Liver (tissue), 9 donors: Measurements from ENCODE around the gene TEX261. TPM values are rescaled to one million over a fixed set of nuclear protein-coding genes. Genes with fewer than 3 reads are reported as not detected.

ENCODE experiments used
- DNase-seq: peaks from one replicate; pipeline ENCODE4 v3.0.0-alpha.2; 2017; ENCODE audit warnings: low spot score
- H3K27ac ChIP-seq, 2 donors: one replicate each; pipeline ENCODE4 v1.7.0; 2013; ENCODE audit warnings: inconsistent platforms in 2 of 2, low read length in 2 of 2, control low read depth in 1 of 2, low read depth in 1 of 2, mild to moderate bottlenecking in 1 of 2
- H3K27me3 ChIP-seq, 4 donors: one replicate each; pipeline versions ENCODE4 v1.6.1 to v1.7.0; 2013; ENCODE audit warnings: low read length in 3 of 4, inconsistent platforms in 1 of 4, mild to moderate bottlenecking in 1 of 4, moderate library complexity in 1 of 4; ENCODE audit not compliant: control insufficient read depth in 4 of 4, insufficient read depth in 4 of 4
- H3K36me3 ChIP-seq, 4 donors: one replicate each; pipeline versions ENCODE4 v1.6.1 to v1.7.0; 2013; ENCODE audit warnings: low read length in 3 of 4, mild to moderate bottlenecking in 3 of 4, low read depth in 1 of 4, moderate library complexity in 1 of 4; ENCODE audit not compliant: control insufficient read depth in 4 of 4, insufficient read depth in 3 of 4
- H3K4me1 ChIP-seq, 4 donors: one replicate each; pipeline versions ENCODE4 v1.6.1 to v1.7.0; 2013; ENCODE audit warnings: low read length in 3 of 4, mild to moderate bottlenecking in 3 of 4, moderate library complexity in 1 of 4; ENCODE audit not compliant: control insufficient read depth in 4 of 4, insufficient read depth in 4 of 4
- H3K4me3 ChIP-seq, 3 donors: one replicate each; pipeline versions ENCODE4 v1.6.1 to v1.7.0; 2013; ENCODE audit warnings: low read length in 3 of 3, control low read depth in 1 of 3, low read depth in 1 of 3, mild to moderate bottlenecking in 1 of 3
- H3K9ac ChIP-seq, 2 donors: one replicate each; pipeline ENCODE4 v1.7.0; 2013; ENCODE audit warnings: low read length in 2 of 2, mild to moderate bottlenecking in 2 of 2, moderate library complexity in 2 of 2, control low read depth in 1 of 2, low read depth in 1 of 2
- H3K9me3 ChIP-seq, 4 donors: one replicate each; pipeline versions ENCODE4 v1.6.1 to v1.7.0; 2013; ENCODE audit warnings: low read length in 3 of 4; ENCODE audit not compliant: control insufficient read depth in 4 of 4
- EGR1 ChIP-seq, 2 donors: IDR thresholded peaks; 2 replicates each; pipeline ENCODE4 v1.6.1; 2016 to 2018; ENCODE audit warnings: antibody characterized with exemption in 2 of 2, low read depth in 2 of 2
- FOXA1 ChIP-seq: IDR thresholded peaks from 2 replicates; pipeline ENCODE4 v1.6.1; 2016; ENCODE audit warnings: antibody characterized with exemption
- FOXA2 ChIP-seq: IDR thresholded peaks from 2 replicates; pipeline ENCODE4 v1.6.1; 2016; ENCODE audit warnings: antibody characterized with exemption
- GABPA ChIP-seq, 2 donors: IDR thresholded peaks in 1 of 2; conservative IDR thresholded peaks in 1 of 2; 2 replicates each; pipeline ENCODE4 v1.6.1; 2016; ENCODE audit warnings: antibody characterized with exemption in 2 of 2, mild to moderate bottlenecking in 1 of 2, moderate library complexity in 1 of 2
- HNF4A ChIP-seq, 2 donors: conservative IDR thresholded peaks; 2 replicates each; pipeline ENCODE4 v1.6.1; 2016; ENCODE audit warnings: antibody characterized with exemption in 2 of 2, mild to moderate bottlenecking in 2 of 2
- JUND ChIP-seq, 2 donors: IDR thresholded peaks; 2 replicates each; pipeline ENCODE4 v1.6.1; 2016; ENCODE audit warnings: antibody characterized with exemption in 2 of 2
- NR2F2 ChIP-seq: IDR thresholded peaks from 2 replicates; pipeline ENCODE4 v1.6.1; 2016; ENCODE audit warnings: antibody characterized with exemption
- RAD21 ChIP-seq, 2 donors: IDR thresholded peaks; 2 replicates each; pipeline ENCODE4 v1.6.1; 2016; ENCODE audit warnings: antibody characterized with exemption in 2 of 2, mild to moderate bottlenecking in 2 of 2
- RXRA ChIP-seq, 2 donors: IDR thresholded peaks; 2 replicates each; pipeline ENCODE4 v1.6.1; 2017 to 2018; ENCODE audit warnings: antibody characterized with exemption in 2 of 2, mild to moderate bottlenecking in 1 of 2
- SP1 ChIP-seq: IDR thresholded peaks from 2 replicates; pipeline ENCODE4 v1.6.1; 2018; ENCODE audit warnings: antibody characterized with exemption, mild to moderate bottlenecking
- TAF1 ChIP-seq: conservative IDR thresholded peaks from 2 replicates; pipeline ENCODE4 v1.6.1; 2016; ENCODE audit warnings: antibody characterized with exemption, mild to moderate bottlenecking
- YY1 ChIP-seq: IDR thresholded peaks from 2 replicates; pipeline ENCODE4 v1.6.1; 2016; ENCODE audit warnings: antibody characterized with exemption, mild to moderate bottlenecking
- WGBS: extraction: QIAGEN DNeasy Blood & Tissue Kit; methylation state at CpG from one replicate; pipeline ENCODE4 v1.1.7; 2013; 5-methylcytosine and 5-hydroxymethylcytosine counted together
- polyA plus RNA-seq, 2 donors: library from polyadenylated mRNA; stranded (reverse) in 1 of 2; unstranded in 1 of 2; fragments of 200-250 nt in 1 of 2; fragments of >200 nt in 1 of 2; fragmentation: Nextera tagmentation in 1 of 2; extraction: Ambion mirVana in 1 of 2; gene quantifications; one replicate each; pipeline versions ENCODE4 v1.2.1 to v1.2.3, GENCODE V29; 2013 to 2015
- total RNA-seq, 2 donors: library from RNA; depleted of rRNA; stranded (reverse); fragments of >200 nt; gene quantifications; one replicate each; pipeline ENCODE4 v1.2.3, GENCODE V29; 2014
- TF ChIP-seq, protein P1 (sequence below): IDR thresholded peaks from 2 replicates; pipeline ENCODE4 v1.6.1; 2016; ENCODE audit warnings: antibody characterized with exemption
- TF ChIP-seq, protein P2 (sequence below): fragments of 150-350 bp; IDR thresholded peaks from 2 replicates; pipeline ENCODE4 v1.5.1; 2017; ENCODE audit warnings: improper control_type of control experiment, low read depth, low read length; ENCODE audit not compliant: missing input control
- TF ChIP-seq, protein P3 (sequence below): IDR thresholded peaks from 2 replicates; pipeline ENCODE4 v1.6.1; 2016; ENCODE audit warnings: antibody characterized with exemption
- TF ChIP-seq, protein P4 (sequence below): IDR thresholded peaks from 2 replicates; pipeline ENCODE4 v1.6.1; 2016; ENCODE audit warnings: antibody characterized with exemption
- TF ChIP-seq, protein P5 (sequence below): IDR thresholded peaks from 2 replicates; pipeline ENCODE4 v1.6.1; 2016; ENCODE audit warnings: antibody characterized with exemption, mild to moderate bottlenecking
- donor health status: healthy.
- donor health status: healthy.
- donor health status: healthy.
- donor health status: healthy.
- donor health status: healthy.

Gene TEX261
- total and polyA plus RNA-seq, 4 donors = 14.2 to 54.8 (median 24.4) TPM

DNA sequence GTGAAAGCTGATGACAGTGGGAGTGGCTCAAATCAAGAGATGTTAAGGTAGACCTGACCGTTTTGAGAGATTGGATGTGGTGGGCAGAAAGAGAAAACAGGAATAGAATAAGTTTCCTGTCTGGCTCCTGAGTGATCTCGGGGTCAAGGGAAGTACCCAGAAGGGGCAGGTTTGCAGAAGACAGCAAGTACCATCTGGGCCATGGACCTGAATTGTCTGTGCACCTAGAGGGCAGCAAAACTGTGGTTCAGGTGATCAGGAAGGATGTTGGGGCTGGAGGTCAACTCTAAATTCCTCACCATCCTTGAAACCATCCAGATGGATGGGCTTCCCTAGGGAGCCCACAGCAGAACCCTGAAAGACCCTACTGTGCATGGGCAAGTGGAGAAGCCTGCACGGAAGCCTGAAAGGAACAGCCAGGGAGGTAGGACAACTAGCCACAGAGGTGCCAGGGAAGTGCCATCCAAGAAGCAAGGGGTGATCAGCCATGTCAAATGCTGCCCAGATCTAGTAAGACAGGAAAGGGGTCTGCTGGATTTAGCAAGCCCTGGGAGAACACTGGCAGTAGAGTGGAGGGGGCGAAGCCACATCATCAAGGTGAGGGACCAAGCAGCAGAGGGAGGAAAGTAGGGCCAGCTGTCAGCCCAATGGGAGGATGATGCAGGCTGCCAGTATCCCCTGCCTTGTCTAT lies 8.0 kb downstream of the TEX261 start:
- no peak for DNase-seq
- 93% methylated on average over 4 of the region's 4 CpGs for WGBS
- Histone ChIP-seq H3K27ac (no peak overlapping the region), H3K9me3 (no peaks in the 10 kb centered on the region), H3K4me3 (no peak overlapping the region), H3K4me1 (no peaks in the 10 kb centered on the region), H3K9ac (no peak overlapping the region), H3K27me3 (no peaks in the 10 kb centered on the region), H3K36me3 (peaks cover 8 to 56% (median 35%) of the 10 kb centered on the region in 4 donors)
- no peak for TF ChIP-seq RXRA (IDR thresholded peaks at IDR 0.05)
- TF ChIP-seq EGR1 (IDR thresholded peaks at IDR 0.05; ENCODE audit: low read depth in 2 of 2) = no peak
- no peak for TF ChIP-seq TAF1
- TF ChIP-seq YY1 = no peak
- TF ChIP-seq, protein P1, sequence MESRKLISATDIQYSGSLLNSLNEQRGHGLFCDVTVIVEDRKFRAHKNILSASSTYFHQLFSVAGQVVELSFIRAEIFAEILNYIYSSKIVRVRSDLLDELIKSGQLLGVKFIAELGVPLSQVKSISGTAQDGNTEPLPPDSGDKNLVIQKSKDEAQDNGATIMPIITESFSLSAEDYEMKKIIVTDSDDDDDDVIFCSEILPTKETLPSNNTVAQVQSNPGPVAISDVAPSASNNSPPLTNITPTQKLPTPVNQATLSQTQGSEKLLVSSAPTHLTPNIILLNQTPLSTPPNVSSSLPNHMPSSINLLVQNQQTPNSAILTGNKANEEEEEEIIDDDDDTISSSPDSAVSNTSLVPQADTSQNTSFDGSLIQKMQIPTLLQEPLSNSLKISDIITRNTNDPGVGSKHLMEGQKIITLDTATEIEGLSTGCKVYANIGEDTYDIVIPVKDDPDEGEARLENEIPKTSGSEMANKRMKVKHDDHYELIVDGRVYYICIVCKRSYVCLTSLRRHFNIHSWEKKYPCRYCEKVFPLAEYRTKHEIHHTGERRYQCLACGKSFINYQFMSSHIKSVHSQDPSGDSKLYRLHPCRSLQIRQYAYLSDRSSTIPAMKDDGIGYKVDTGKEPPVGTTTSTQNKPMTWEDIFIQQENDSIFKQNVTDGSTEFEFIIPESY = no peak
- TF ChIP-seq FOXA2 = no peak
- TF ChIP-seq HNF4A (conservative IDR thresholded peaks at IDR 0.05) = no peak
- TF ChIP-seq NR2F2 = no peak
- no peak for TF ChIP-seq RAD21 (IDR thresholded peaks at IDR 0.05)
- TF ChIP-seq FOXA1 = no peak
- TF ChIP-seq, protein P2, sequence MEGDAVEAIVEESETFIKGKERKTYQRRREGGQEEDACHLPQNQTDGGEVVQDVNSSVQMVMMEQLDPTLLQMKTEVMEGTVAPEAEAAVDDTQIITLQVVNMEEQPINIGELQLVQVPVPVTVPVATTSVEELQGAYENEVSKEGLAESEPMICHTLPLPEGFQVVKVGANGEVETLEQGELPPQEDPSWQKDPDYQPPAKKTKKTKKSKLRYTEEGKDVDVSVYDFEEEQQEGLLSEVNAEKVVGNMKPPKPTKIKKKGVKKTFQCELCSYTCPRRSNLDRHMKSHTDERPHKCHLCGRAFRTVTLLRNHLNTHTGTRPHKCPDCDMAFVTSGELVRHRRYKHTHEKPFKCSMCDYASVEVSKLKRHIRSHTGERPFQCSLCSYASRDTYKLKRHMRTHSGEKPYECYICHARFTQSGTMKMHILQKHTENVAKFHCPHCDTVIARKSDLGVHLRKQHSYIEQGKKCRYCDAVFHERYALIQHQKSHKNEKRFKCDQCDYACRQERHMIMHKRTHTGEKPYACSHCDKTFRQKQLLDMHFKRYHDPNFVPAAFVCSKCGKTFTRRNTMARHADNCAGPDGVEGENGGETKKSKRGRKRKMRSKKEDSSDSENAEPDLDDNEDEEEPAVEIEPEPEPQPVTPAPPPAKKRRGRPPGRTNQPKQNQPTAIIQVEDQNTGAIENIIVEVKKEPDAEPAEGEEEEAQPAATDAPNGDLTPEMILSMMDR = no peak
- TF ChIP-seq, protein P3, sequence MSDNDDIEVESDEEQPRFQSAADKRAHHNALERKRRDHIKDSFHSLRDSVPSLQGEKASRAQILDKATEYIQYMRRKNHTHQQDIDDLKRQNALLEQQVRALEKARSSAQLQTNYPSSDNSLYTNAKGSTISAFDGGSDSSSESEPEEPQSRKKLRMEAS = no peak
- TF ChIP-seq, protein P4, sequence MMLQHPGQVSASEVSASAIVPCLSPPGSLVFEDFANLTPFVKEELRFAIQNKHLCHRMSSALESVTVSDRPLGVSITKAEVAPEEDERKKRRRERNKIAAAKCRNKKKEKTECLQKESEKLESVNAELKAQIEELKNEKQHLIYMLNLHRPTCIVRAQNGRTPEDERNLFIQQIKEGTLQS = no peak
- no peak for TF ChIP-seq JUND (IDR thresholded peaks at IDR 0.05)
- TF ChIP-seq SP1 = no peak

DNA sequence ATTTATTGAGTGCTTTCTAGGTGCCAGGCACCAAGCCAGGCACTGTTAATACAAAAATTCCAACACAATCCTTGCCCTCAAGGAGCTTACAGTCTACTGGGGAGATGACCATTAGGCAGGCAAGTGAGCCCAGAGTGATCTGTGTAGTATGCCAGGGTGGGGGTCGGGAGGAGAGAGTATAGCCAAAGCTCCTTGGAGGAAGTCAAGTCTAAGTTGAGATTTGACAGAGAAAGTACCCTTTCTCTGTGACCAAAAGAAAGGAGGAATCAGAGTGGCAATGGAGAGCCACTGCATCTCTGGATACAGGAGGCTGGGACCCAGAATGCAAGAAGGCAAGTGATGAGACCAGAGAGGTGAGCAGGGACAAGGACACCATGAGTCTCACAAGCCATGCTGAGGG lies 8.7 kb downstream of the TEX261 start:
- no peaks in the 10 kb centered on the region for H3K9me3 ChIP-seq
- no peak overlapping the region for H3K27ac ChIP-seq
- no peaks in the 10 kb centered on the region for H3K27me3 ChIP-seq
- no peak overlapping the region for H3K4me3 ChIP-seq
- H3K4me1 ChIP-seq = no peaks in the 10 kb centered on the region
- 96% methylated on average over 1 of the region's 1 CpG for WGBS
- no peak for DNase-seq
- H3K36me3 ChIP-seq = peaks cover 8 to 52% (median 31%) of the 10 kb centered on the region in 4 donors
- no peak overlapping the region for H3K9ac ChIP-seq
- TF ChIP-seq GABPA (IDR thresholded peaks at IDR 0.05 in 1 of 2, conservative IDR thresholded peaks at IDR 0.05 in 1 of 2) = no peak
- no peak for TF ChIP-seq JUND (IDR thresholded peaks at IDR 0.05)
- TF ChIP-seq RXRA (IDR thresholded peaks at IDR 0.05) = no peak
- TF ChIP-seq EGR1 (IDR thresholded peaks at IDR 0.05; ENCODE audit: low read depth in 2 of 2) = no peak
- no peak for TF ChIP-seq TAF1
- TF ChIP-seq, protein P2 = no peak
- TF ChIP-seq, protein P5, sequence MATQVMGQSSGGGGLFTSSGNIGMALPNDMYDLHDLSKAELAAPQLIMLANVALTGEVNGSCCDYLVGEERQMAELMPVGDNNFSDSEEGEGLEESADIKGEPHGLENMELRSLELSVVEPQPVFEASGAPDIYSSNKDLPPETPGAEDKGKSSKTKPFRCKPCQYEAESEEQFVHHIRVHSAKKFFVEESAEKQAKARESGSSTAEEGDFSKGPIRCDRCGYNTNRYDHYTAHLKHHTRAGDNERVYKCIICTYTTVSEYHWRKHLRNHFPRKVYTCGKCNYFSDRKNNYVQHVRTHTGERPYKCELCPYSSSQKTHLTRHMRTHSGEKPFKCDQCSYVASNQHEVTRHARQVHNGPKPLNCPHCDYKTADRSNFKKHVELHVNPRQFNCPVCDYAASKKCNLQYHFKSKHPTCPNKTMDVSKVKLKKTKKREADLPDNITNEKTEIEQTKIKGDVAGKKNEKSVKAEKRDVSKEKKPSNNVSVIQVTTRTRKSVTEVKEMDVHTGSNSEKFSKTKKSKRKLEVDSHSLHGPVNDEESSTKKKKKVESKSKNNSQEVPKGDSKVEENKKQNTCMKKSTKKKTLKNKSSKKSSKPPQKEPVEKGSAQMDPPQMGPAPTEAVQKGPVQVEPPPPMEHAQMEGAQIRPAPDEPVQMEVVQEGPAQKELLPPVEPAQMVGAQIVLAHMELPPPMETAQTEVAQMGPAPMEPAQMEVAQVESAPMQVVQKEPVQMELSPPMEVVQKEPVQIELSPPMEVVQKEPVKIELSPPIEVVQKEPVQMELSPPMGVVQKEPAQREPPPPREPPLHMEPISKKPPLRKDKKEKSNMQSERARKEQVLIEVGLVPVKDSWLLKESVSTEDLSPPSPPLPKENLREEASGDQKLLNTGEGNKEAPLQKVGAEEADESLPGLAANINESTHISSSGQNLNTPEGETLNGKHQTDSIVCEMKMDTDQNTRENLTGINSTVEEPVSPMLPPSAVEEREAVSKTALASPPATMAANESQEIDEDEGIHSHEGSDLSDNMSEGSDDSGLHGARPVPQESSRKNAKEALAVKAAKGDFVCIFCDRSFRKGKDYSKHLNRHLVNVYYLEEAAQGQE = no peak
- TF ChIP-seq, protein P4 = no peak
- no peak for TF ChIP-seq FOXA1
- TF ChIP-seq HNF4A (conservative IDR thresholded peaks at IDR 0.05) = no peak
- TF ChIP-seq, protein P1 = no peak
- no peak for TF ChIP-seq RAD21 (IDR thresholded peaks at IDR 0.05)
- TF ChIP-seq, protein P3 = no peak
- no peak for TF ChIP-seq SP1
